Astrocyte of the cerebellum (primary cell): ENCODE measurements around the gene P3H1.

ENCODE experiments used
- DNase-seq: peaks from one replicate; pipeline ENCODE4 v3.0.0-alpha.2; 2011; ENCODE audit warnings: low read depth
- H3K4me3 ChIP-seq: 2 replicates; pipeline ENCODE4 v1.5.1; 2011; ENCODE audit warnings: mild to moderate bottlenecking, low read depth, low read length, moderate library complexity
- in situ Hi-C: cut with HindIII; loops from 2 replicates; pipeline ENCODE4 v1.10.0; 2017; ENCODE audit warnings: low sequenced_read_pairs
- TF ChIP-seq, protein P1 (sequence below): IDR thresholded peaks from 2 replicates; pipeline ENCODE4 v1.5.1; 2012; ENCODE audit warnings: low read length, low read depth, moderate library complexity, mild to moderate bottlenecking; ENCODE audit errors: missing control alignments

Gene P3H1

DNA sequence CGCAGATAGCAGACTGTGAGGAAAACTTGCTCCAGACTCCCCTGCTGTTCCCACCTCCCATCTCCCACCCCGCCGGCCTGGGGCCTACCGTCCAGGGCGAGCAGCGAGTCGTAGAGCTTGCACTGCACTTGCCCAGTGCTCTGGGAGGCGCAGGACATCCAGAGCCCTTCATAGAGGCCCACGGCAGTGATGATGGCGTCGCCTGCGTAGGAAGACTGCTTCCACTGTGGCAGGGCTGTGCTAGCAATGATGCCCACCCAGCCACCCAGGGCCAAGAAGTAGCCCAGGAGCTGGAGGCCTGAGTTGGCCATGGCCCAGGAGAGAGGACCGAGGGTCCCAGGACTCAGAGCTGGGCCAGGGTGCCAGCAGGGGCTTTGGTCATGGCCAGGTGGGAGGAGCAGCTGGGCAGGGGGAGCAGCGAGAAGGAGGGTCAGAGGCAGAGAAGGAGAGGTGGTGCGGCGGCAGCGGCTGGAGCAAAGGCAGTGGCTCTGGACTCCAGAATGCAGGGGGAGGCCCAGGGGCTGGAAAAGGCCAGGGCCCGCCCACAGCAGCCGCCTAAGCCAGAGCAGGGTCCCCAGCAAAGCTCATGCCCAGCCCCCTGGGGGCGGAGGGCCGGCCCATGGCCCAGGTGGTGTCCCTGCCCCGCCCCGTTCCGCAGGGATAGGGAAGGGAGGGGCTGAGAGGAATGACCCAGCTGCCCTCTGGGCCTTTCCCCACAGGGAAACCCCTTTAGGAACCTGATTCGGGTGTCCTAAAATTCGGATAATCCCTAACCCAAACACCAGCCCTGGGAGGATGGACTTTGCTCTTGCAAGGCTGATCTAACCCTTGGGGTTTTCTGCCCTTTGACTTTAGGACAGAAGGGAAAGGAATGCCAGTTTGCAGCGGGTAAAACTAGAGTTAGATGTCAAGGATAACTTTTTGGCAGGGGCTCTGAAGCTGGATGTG lies 26.8 kb downstream of the P3H1 start, which contains the start of gene CLDN19:
CLDN19 (minus strand) TSS at position 484 of the 948 bp plus-strand sequence; CDS start at position 311, 173 bp downstream.
- no peak within 1 kb of the TSS for H3K4me3 ChIP-seq
- no peak for DNase-seq
- TF ChIP-seq, protein P1, sequence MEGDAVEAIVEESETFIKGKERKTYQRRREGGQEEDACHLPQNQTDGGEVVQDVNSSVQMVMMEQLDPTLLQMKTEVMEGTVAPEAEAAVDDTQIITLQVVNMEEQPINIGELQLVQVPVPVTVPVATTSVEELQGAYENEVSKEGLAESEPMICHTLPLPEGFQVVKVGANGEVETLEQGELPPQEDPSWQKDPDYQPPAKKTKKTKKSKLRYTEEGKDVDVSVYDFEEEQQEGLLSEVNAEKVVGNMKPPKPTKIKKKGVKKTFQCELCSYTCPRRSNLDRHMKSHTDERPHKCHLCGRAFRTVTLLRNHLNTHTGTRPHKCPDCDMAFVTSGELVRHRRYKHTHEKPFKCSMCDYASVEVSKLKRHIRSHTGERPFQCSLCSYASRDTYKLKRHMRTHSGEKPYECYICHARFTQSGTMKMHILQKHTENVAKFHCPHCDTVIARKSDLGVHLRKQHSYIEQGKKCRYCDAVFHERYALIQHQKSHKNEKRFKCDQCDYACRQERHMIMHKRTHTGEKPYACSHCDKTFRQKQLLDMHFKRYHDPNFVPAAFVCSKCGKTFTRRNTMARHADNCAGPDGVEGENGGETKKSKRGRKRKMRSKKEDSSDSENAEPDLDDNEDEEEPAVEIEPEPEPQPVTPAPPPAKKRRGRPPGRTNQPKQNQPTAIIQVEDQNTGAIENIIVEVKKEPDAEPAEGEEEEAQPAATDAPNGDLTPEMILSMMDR: no peak
- in situ Hi-C loops: no loop called here

DNA sequence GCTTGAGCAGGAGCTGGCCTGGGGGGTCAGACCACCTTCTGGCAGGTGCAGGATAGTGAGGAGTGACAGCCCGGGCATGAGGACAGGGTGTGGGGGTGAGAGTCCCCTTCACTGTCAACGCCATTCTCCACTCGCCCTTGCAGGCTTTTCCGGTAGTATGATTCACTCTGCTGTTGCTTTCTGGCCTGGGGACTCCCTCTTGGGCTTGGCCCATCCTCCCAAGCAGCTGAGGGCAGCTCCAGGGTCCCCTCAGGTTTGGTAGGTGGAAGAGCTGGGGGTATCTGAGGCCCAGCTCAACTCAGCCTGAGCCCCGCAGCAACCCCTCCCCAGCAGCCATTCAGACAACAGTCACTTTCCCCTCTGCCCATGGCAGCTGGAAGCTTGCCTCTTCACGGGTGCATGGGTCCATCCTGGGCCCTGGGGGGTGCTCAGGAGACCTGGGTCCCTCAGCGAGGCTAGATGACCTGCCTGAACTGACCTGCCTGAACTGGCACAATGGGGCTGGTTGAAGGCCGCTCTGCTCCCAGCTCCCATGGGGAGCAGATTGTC lies 28.1 kb downstream of the P3H1 start:
- in situ Hi-C loops: no loop called here
- H3K4me3 ChIP-seq: no peak overlapping the region
- no peak for DNase-seq
- TF ChIP-seq, protein P1: no peak

DNA sequence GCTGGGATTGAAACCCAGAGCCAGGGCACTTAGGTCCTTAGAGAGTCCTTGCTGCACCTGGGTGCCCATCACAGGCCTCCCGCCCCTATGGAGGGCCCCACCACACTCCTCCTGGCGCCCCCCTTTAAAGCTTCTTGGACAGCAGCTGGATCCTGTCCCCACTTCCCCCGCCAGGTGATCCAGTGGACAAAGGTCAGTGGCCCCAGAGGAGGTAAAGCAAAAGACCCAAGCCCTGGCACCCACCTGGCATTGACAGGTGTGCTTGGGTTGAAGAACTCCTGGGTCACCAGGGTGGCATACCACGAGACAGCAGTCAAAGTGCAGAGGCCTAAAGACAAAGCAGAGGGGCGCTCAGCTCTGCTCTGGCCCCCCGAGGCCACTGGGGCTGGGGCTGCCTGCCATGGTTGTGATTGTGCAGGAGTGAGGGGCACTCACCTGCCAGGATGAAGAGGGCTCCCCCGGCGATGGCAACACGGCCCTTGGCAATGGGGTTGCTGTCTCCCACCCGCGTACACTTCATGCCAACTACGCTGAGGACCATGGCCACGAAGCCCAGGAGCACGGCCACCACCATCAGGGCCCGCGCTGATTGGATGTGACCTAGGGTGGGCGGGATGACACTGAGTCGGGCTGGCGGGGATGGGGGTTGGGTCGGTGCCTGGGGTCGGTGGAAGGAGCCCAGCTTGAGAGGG lies 28.7 kb downstream of the P3H1 start:
- in situ Hi-C loops: no loop called here
- no peak overlapping the region for H3K4me3 ChIP-seq
- TF ChIP-seq, protein P1: no peak
- no peak for DNase-seq

DNA sequence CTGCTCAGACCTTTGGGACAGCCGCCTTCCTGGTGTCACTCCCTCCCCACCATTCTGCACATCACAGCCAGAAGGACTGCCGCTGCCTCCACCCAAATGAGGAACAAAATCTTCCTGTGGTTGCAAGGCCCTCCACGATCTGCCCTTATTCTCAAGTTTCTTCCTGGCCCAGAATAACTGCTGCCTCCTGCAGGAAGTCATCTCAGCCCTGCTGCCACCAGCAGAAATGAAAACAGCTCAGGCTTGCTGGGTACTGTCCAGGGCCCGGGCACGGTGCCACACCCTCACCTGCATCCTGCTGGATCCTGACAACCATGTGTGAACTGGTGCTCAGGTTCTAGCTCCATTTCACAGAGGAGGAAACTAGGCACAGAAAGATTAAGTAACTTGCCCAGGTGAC lies 29.6 kb downstream of the P3H1 start:
- in situ Hi-C loops: no loop called here
- H3K4me3 ChIP-seq: no peak overlapping the region
- no peak for DNase-seq
- TF ChIP-seq, protein P1: no peak

DNA sequence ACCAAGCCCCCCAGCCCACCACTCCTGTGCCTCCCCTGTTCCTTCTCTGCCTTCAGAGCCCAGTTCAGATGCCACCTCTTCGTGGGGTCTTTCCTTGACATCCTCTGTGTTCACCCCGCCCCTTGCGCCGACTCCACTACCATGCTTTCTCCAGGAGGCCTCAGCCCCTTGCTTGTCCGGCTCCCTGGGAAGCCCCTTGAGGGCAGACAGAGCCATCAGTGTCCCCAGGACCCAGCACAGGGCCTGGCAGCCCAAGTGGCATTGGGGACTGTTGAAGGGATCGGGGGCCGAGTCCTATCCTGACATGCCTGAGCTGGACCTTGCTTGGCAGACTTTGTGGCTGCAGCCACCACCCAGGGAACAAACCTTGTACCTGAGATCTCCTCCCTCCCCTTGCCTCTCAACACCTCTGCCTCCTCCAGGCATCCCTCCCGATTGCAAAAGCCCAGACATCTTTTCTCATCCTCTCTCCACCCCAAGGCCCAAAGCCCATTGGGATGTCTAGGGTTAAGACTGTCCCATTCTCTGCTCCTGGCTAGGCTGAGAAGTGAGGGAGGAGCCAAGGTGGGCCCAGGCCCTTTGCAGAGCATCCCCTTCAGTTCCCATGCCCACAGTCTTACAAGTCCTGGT lies 30.1 kb downstream of the P3H1 start:
- TF ChIP-seq, protein P1: no peak
- no peak for DNase-seq
- in situ Hi-C loops: no loop called here

DNA sequence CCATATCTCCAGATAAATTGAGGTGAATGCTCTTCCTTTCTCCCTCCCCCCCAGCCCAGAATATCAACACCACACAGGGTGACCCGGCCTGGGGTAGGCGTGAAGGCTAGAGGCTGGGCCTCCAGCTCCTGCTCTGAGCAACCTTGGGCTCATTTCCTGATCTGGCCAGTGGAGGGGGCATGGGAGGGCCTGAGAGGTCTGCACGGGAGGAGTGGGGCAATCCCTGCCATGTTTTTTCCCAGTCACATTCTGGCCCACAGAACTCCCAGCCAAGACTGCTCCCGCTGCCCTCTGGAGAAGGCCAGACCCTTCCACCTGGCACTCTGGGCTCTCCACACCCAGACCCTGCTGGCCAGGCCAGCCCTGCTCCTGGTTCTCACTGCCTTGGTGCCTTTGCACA lies 30.7 kb downstream of the P3H1 start:
- in situ Hi-C loops: no loop called here
- TF ChIP-seq, protein P1: peak; percentile 29
- no peak overlapping the region for H3K4me3 ChIP-seq
- no peak for DNase-seq

More for the DNA sequence above, 30.1 kb downstream of the P3H1 start:
- H3K4me3 ChIP-seq: no peak overlapping the region
